ENCODE results near the gene SERPINB5.

- TF ChIP-seq CTCF (IDR thresholded peaks at IDR 0.05 in 4 of 5, conservative IDR thresholded peaks at IDR 0.05 in 1 of 5): no peak
- no peak for TF ChIP-seq POLR2A (IDR thresholded peaks at IDR 0.05)
Measured at GRCh38 chr18:63443829-63444228, 32.9 kb upstream of the SERPINB5 start.
